ENCODE measurements around the gene RGS12. TPM values are rescaled to one million over a fixed set of nuclear protein-coding genes. Genes with fewer than 3 reads are reported as not detected.
A peak's percentile ranks its signal among the peaks of the same experiment; 100 is the strongest.

The RGS12 gene
- polyA plus RNA-seq, 1 donor (not counting 4 experiments of a cell fraction or from before 2014, with no cell fraction given), result 34.0 TPM

DNA sequence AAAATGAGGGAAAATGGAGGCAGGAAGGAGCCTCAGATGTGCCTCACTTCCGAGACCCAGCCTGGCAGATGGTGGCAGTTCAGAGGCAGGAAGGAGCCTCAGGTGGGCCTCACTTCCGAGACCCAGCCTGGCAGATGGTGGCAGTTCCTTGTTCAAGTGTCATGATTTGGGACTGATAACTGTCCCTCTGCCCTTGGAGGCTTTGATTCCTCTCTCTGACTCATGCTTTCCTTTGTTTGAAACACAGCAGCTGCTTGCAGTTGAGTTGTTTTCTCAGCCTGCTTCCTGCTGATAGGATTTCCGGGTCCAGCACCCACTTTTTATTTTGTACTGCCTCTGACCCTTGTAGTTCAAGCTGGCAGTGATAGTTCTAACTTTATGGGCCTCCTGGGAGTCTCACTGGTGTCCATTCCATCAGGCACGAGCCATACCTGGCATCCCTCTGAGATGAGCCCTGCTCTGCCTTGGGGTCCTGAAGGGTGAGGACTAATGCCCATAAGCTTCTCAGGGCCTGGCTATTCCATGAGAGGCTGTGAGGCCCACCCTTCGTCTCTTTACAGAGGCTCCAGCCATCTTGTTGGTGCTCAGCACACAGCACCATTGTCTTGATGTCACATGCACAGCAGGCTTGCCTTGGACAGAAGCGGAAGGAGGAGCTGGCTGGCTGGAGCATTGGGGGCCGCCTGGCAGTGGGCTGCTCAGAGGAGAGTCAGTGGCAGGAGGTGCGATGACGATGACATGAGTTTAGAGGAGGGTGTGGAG lies 13.0 kb downstream of the RGS12 start:
- H3K27me3 ChIP-seq (ENCODE audit: control insufficient read depth, extremely low read depth, insufficient read depth, low read length), result peaks cover 23% of the 10 kb centered on the region
- H3K27ac ChIP-seq (ENCODE audit: control insufficient read depth, insufficient read depth, low read length), result no peak overlapping the region
- TF ChIP-seq, protein P1, sequence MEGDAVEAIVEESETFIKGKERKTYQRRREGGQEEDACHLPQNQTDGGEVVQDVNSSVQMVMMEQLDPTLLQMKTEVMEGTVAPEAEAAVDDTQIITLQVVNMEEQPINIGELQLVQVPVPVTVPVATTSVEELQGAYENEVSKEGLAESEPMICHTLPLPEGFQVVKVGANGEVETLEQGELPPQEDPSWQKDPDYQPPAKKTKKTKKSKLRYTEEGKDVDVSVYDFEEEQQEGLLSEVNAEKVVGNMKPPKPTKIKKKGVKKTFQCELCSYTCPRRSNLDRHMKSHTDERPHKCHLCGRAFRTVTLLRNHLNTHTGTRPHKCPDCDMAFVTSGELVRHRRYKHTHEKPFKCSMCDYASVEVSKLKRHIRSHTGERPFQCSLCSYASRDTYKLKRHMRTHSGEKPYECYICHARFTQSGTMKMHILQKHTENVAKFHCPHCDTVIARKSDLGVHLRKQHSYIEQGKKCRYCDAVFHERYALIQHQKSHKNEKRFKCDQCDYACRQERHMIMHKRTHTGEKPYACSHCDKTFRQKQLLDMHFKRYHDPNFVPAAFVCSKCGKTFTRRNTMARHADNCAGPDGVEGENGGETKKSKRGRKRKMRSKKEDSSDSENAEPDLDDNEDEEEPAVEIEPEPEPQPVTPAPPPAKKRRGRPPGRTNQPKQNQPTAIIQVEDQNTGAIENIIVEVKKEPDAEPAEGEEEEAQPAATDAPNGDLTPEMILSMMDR (optimal IDR thresholded peaks at IDR 0.05 in 1 of 3, IDR thresholded peaks at IDR 0.05 in 1 of 3, conservative IDR thresholded peaks at IDR 0.05 in 1 of 3; ENCODE audit: extremely low read depth in 1 of 3, insufficient read depth in 2 of 3, low read length in 3 of 3), result no peak
- TF ChIP-seq EZH2 (IDR thresholded peaks at IDR 0.05; ENCODE audit: low read length), result no peak
- no peak for DNase-seq (ENCODE audit: low read depth, low spot score)
- H3K9me1 ChIP-seq (ENCODE audit: control insufficient read depth, extremely low read depth, insufficient read depth, low read length), result no peaks in the 10 kb centered on the region
- no peak overlapping the region for H2AFZ ChIP-seq (ENCODE audit: control insufficient read depth, low read length)
- FAIRE-seq, result peak; percentile 44
- no peaks in the 10 kb centered on the region for H3K36me3 ChIP-seq (ENCODE audit: control insufficient read depth in 2 of 2, extremely low read depth in 1 of 2, insufficient read depth in 2 of 2, low read length in 2 of 2)
- no peaks in the 10 kb centered on the region for H3K79me2 ChIP-seq (ENCODE audit: control insufficient read depth, insufficient read depth, low read length)
- H3K9ac ChIP-seq (ENCODE audit: control insufficient read depth, extremely low read depth, insufficient read depth, low read length), result no peak overlapping the region
- H4K20me1 ChIP-seq (ENCODE audit: control insufficient read depth, extremely low read depth, insufficient read depth, low read length), result peaks cover 3% of the 10 kb centered on the region
- H3K4me1 ChIP-seq (ENCODE audit: control insufficient read depth, extremely low read depth, insufficient read depth, low read length), result peaks cover under 1% of the 10 kb centered on the region
- H3K4me2 ChIP-seq (ENCODE audit: control insufficient read depth, extremely low read depth, insufficient read depth, low read depth, low read length), result no peak overlapping the region
- H3K9me3 ChIP-seq (ENCODE audit: control insufficient read depth, low read depth, low read length), result no peaks in the 10 kb centered on the region
- dilution Hi-C loops (cut with MboI; ENCODE audit: extremely low pct_ligation_motif_present, low sequenced_read_pairs), result no loop called here
- no peak overlapping the region for H3K4me3 ChIP-seq (ENCODE audit: control insufficient read depth in 2 of 3, extremely low read depth in 1 of 3, insufficient read depth in 2 of 3, low read depth in 1 of 3, low read length in 3 of 3)

GRCh38 chr4:3306450-3306849 lies 13.6 kb downstream of the RGS12 start:
- Histone ChIP-seq H3K4me1 (ENCODE audit: control insufficient read depth, extremely low read depth, insufficient read depth, low read length) (peaks cover 7% of the 10 kb centered on the region), H3K4me3 (ENCODE audit: control insufficient read depth in 2 of 3, extremely low read depth in 1 of 3, insufficient read depth in 2 of 3, low read depth in 1 of 3, low read length in 3 of 3) (no peak overlapping the region), H3K27me3 (ENCODE audit: control insufficient read depth, extremely low read depth, insufficient read depth, low read length) (peaks cover 23% of the 10 kb centered on the region), H2AFZ (ENCODE audit: control insufficient read depth, low read length) (no peak overlapping the region), H3K9me3 (ENCODE audit: control insufficient read depth, low read depth, low read length) (no peaks in the 10 kb centered on the region), H3K36me3 (ENCODE audit: control insufficient read depth in 2 of 2, extremely low read depth in 1 of 2, insufficient read depth in 2 of 2, low read length in 2 of 2) (no peaks in the 10 kb centered on the region), H3K9me1 (ENCODE audit: control insufficient read depth, extremely low read depth, insufficient read depth, low read length) (no peaks in the 10 kb centered on the region), H3K9ac (ENCODE audit: control insufficient read depth, extremely low read depth, insufficient read depth, low read length) (no peak overlapping the region), H3K4me2 (ENCODE audit: control insufficient read depth, extremely low read depth, insufficient read depth, low read depth, low read length) (no peak overlapping the region), H3K79me2 (ENCODE audit: control insufficient read depth, insufficient read depth, low read length) (no peaks in the 10 kb centered on the region), H4K20me1 (ENCODE audit: control insufficient read depth, extremely low read depth, insufficient read depth, low read length) (peaks cover 3% of the 10 kb centered on the region), H3K27ac (ENCODE audit: control insufficient read depth, insufficient read depth, low read length) (no peak overlapping the region)
- TF ChIP-seq EZH2 (IDR thresholded peaks at IDR 0.05; ENCODE audit: low read length), result no peak
- TF ChIP-seq, protein P1 (optimal IDR thresholded peaks at IDR 0.05 in 1 of 3, IDR thresholded peaks at IDR 0.05 in 1 of 3, conservative IDR thresholded peaks at IDR 0.05 in 1 of 3; ENCODE audit: extremely low read depth in 1 of 3, insufficient read depth in 2 of 3, low read length in 3 of 3), result no peak
- FAIRE-seq (no peak), DNase-seq (ENCODE audit: low read depth, low spot score) (no peak)
- dilution Hi-C loops (cut with MboI; ENCODE audit: extremely low pct_ligation_motif_present, low sequenced_read_pairs), result no loop called here

Data from keratinocyte (primary cell).